ENCODE results near the gene RSPH10B2. TPM values are rescaled to one million over a fixed set of nuclear protein-coding genes. Genes with fewer than 3 reads are reported as not detected.
"Not testable (repeated sequence)": the region's sequence is repeated elsewhere in the genome, so short reads cannot be mapped to it uniquely, and the experiment has no call there.

The RSPH10B2 gene
- total and polyA plus RNA-seq, 9 of the 15 experiments (the other 6 are each of a cell fraction or from before 2014, with no cell fraction given): 0.04 to 0.11 (median 0.08) TPM; not detected in 5

GRCh38 chr7:6727663-6728062, 26.2 kb upstream of the RSPH10B2 start:
- no TSS peak for BruUV-seq (replicated peaks)
- FAIRE-seq: no peak
- ChIA-PET POLR2A (no interaction called here), CTCF (ENCODE audit: low intra/inter-chr PET ratio) (interaction anchor here (0.7 kb wide), 1 partner anchor 853 kb away, joined by 4 read pairs; no protein-coding TSS in a partner anchor)
- Histone ChIP-seq H3K27ac (ENCODE audit: extremely low read depth, low read depth, low read length) (no peak overlapping the region), H3K9ac (ENCODE audit: insufficient read depth in 1 of 2, low read depth in 2 of 2, low read length in 2 of 2) (no peak overlapping the region), H3K9me1 (ENCODE audit: control insufficient read depth, insufficient read depth, low read length) (no peaks in the 10 kb centered on the region), H3K79me2 (ENCODE audit: control insufficient read depth, insufficient read depth, low read length) (peaks cover 22% of the 10 kb centered on the region), H3K4me2 (ENCODE audit: insufficient read depth, low read length) (no peak overlapping the region), H4K20me1 (replicated peaks; ENCODE audit: control insufficient read depth, insufficient read depth, low read length) (no peaks in the 10 kb centered on the region), H3K9me3 (replicated peaks; ENCODE audit: control insufficient read depth, insufficient read depth, low read depth, low read length) (no peaks in the 10 kb centered on the region), H3K4me3 (no peak overlapping the region), H2AFZ (ENCODE audit: low read depth, low read length) (no peak overlapping the region), H3K36me3 (ENCODE audit: control insufficient read depth, insufficient read depth, low read length) (peaks cover 7% of the 10 kb centered on the region; the same call in 2 of the 3 replicates), H3K27me3 (ENCODE audit: control insufficient read depth in 2 of 2, insufficient read depth in 2 of 2, low read length in 2 of 2) (no peaks in the 10 kb centered on the region; a peak in 1 of 5 replicates), H3K4me1 (replicated peaks in 1 of 2; ENCODE audit: control insufficient read depth in 2 of 2, insufficient read depth in 2 of 2, low read length in 2 of 2) (peaks cover 0 to 14% of the 10 kb centered on the region in 2 experiments; a peak in 3 of 5 replicates)
- TF ChIP-seq USF2 (CRISPR knock-in tag; IDR thresholded peaks at IDR 0.05): peak; percentile 31; the same call in 1 of the 2 replicates
- TF ChIP-seq KLF10 (CRISPR knock-in tag; IDR thresholded peaks at IDR 0.05): no peak
- no peak for TF ChIP-seq MEF2A (IDR thresholded peaks at IDR 0.05; ENCODE audit: control insufficient read depth, low read depth, low read length)
- TF ChIP-seq CBFA2T2 (conservative IDR thresholded peaks at IDR 0.05): peak; percentile 13; the same call in 1 of the 2 replicates
- TF ChIP-seq TOE1 (IDR thresholded peaks at IDR 0.05; ENCODE audit: borderline replicate concordance): 0 out of 2 replicates have a peak, but pooled peaks have one; percentile 59
- TF ChIP-seq TOE1 (CRISPR knock-in tag; IDR thresholded peaks at IDR 0.05; ENCODE audit: borderline replicate concordance, low read depth): no peak
- TF ChIP-seq TFE3 (CRISPR knock-in tag; IDR thresholded peaks at IDR 0.05): peak; percentile 90
- TF ChIP-seq RAD51 (IDR thresholded peaks at IDR 0.05; ENCODE audit: borderline replicate concordance, low read depth): peak; percentile 71
- no peak for DNase-seq (ENCODE audit: extremely low read depth in 1 of 4, low spot score in 3 of 4)
- ATAC-seq: no peak
- in situ Hi-C loops (cut with MboI) (no loop called here), intact Hi-C loops (cut with micrococcal nuclease) (no loop called here)
- 15% methylated on average over 3 of the region's 3 CpGs for WGBS (ENCODE audit: insufficient coverage, low coverage, missing lambda C conversion rate)

GRCh38 chr7:6728893-6729491, 24.9 kb upstream of the RSPH10B2 start:
- Histone ChIP-seq H3K4me3 (peak overlapping the region; percentile 84; the same call in 1 of the 2 replicates), H3K9ac (ENCODE audit: insufficient read depth in 1 of 2, low read depth in 2 of 2, low read length in 2 of 2) (peak overlapping the region in 1 of 2 experiments; percentile 89; a peak in 1 of 4 replicates), H3K4me1 (replicated peaks in 1 of 2; ENCODE audit: control insufficient read depth in 2 of 2, insufficient read depth in 2 of 2, low read length in 2 of 2) (peaks cover 0 to 14% of the 10 kb centered on the region in 2 experiments; a peak in 3 of 5 replicates), H3K36me3 (ENCODE audit: control insufficient read depth, insufficient read depth, low read length) (peaks cover 19% of the 10 kb centered on the region; the same call in 2 of the 3 replicates), H3K27ac (ENCODE audit: extremely low read depth, low read depth, low read length) (peak overlapping the region; percentile 77), H3K79me2 (ENCODE audit: control insufficient read depth, insufficient read depth, low read length) (peaks cover 22% of the 10 kb centered on the region), H2AFZ (ENCODE audit: low read depth, low read length) (peak overlapping the region; percentile 93), H3K4me2 (ENCODE audit: insufficient read depth, low read length) (peak overlapping the region; percentile 78)
- H3K9me1 ChIP-seq (ENCODE audit: control insufficient read depth, insufficient read depth, low read length); H3K9me3 ChIP-seq (replicated peaks; ENCODE audit: control insufficient read depth, insufficient read depth, low read depth, low read length); FAIRE-seq; H3K27me3 ChIP-seq (ENCODE audit: control insufficient read depth in 2 of 2, insufficient read depth in 2 of 2, low read length in 2 of 2); CTCF ChIA-PET (ENCODE audit: low intra/inter-chr PET ratio); POLR2A ChIA-PET; in situ Hi-C loops (cut with MboI); ATAC-seq; intact Hi-C loops (cut with micrococcal nuclease); DNase-seq (ENCODE audit: extremely low read depth in 1 of 4, low spot score in 3 of 4); H4K20me1 ChIP-seq (replicated peaks; ENCODE audit: control insufficient read depth, insufficient read depth, low read length): not testable (repeated sequence)
- BruUV-seq (replicated peaks): TSS peak; percentile 78
- WGBS (ENCODE audit: insufficient coverage, low coverage, missing lambda C conversion rate): 83% methylated on average over 21 of the region's 29 CpGs
